CD14-positive monocyte (primary cell): ENCODE data around the gene WLS. TPM values are rescaled to one million over a fixed set of nuclear protein-coding genes. Genes with fewer than 3 reads are reported as not detected.

ENCODE experiments used
- DNase-seq, 3 donors: peaks; one replicate each; pipeline ENCODE4 v3.0.0-alpha.2; 2011 to 2022
- H2AFZ ChIP-seq: 2 replicates; pipeline ENCODE4 v1.6.0; 2012; ENCODE audit warnings: mild to moderate bottlenecking, low read depth, low read length, inconsistent platforms; ENCODE audit not compliant: insufficient read depth, poor library complexity, severe bottlenecking
- H3K27ac ChIP-seq, 2 donors: 1 replicate in 1 of 2; 2 replicates in 1 of 2; pipeline ENCODE4 v1.5.1; 2012 to 2013; ENCODE audit warnings: low read length in 2 of 2, control low read depth in 1 of 2, inconsistent platforms in 1 of 2, low read depth in 1 of 2, mild to moderate bottlenecking in 1 of 2
- H3K27me3 ChIP-seq, 2 donors: one replicate each; pipeline versions ENCODE4 v1.6.0 to v1.6.1; 2011 to 2013; ENCODE audit warnings: low read length in 2 of 2; ENCODE audit not compliant: control insufficient read depth in 2 of 2, insufficient read depth in 2 of 2
- H3K36me3 ChIP-seq, 2 donors: replicated peaks in 1 of 2; 1 replicate in 1 of 2; 2 replicates in 1 of 2; pipeline versions ENCODE4 v1.5.1 to v1.6.1; 2012 to 2013; ENCODE audit warnings: low read length in 2 of 2, control low read depth in 1 of 2, inconsistent platforms in 1 of 2, mild to moderate bottlenecking in 1 of 2; ENCODE audit not compliant: insufficient read depth in 2 of 2, control insufficient read depth in 1 of 2
- H3K4me1 ChIP-seq, 2 donors: 1 replicate in 1 of 2; 2 replicates in 1 of 2; pipeline versions ENCODE4 v1.5.1 to v1.6.1; 2012 to 2013; ENCODE audit warnings: low read length in 2 of 2, control low read depth in 1 of 2, inconsistent platforms in 1 of 2, mild to moderate bottlenecking in 1 of 2, moderate library complexity in 1 of 2; ENCODE audit not compliant: insufficient read depth in 2 of 2, control insufficient read depth in 1 of 2
- H3K4me2 ChIP-seq: replicated peaks from 2 replicates; pipeline ENCODE3; 2012; ENCODE audit warnings: low read length, moderate library complexity, mild to moderate bottlenecking; ENCODE audit not compliant: poor library complexity, severe bottlenecking; ENCODE audit errors: extremely low read depth
- H3K4me3 ChIP-seq, 3 experiments: fragments of 200-600 bp in 1 of 3; sonication (generic) in 1 of 3; replicated peaks in 1 of 3; 1 replicate in 2 of 3; 2 replicates in 1 of 3; pipeline ENCODE4 v1.5.1; 2011 to 2013; ENCODE audit warnings: low read length in 3 of 3, mild to moderate bottlenecking in 3 of 3, control low read depth in 2 of 3, low read depth in 2 of 3, inconsistent platforms in 1 of 3, moderate library complexity in 1 of 3
- H3K79me2 ChIP-seq: 2 replicates; pipeline ENCODE4 v1.6.0; 2012; ENCODE audit warnings: mild to moderate bottlenecking, control low read depth, inconsistent platforms, low read length, moderate library complexity; ENCODE audit not compliant: insufficient read depth
- H3K9ac ChIP-seq: 2 replicates; pipeline ENCODE4 v1.6.0; 2017; ENCODE audit warnings: low read length, mild to moderate bottlenecking; ENCODE audit not compliant: insufficient read depth, poor library complexity, severe bottlenecking
- H3K9me3 ChIP-seq, 2 donors: replicated peaks in 1 of 2; 1 replicate in 1 of 2; 2 replicates in 1 of 2; pipeline versions ENCODE4 v1.5.1 to v1.6.1; 2012 to 2013; ENCODE audit warnings: low read length in 2 of 2, control low read depth in 1 of 2; ENCODE audit not compliant: control insufficient read depth in 1 of 2, insufficient read depth in 1 of 2
- H4K20me1 ChIP-seq: 2 replicates; pipeline ENCODE4 v1.6.0; 2012; ENCODE audit warnings: mild to moderate bottlenecking, low read length, control low read depth, moderate library complexity; ENCODE audit not compliant: insufficient read depth
- H3K27ac Mint-ChIP-seq, 7 donors: one replicate each; pipeline ENCODE4 v1.8.0; 2020; ENCODE audit warnings: mild to moderate bottlenecking in 7 of 7, mixed read lengths in 7 of 7, moderate library complexity in 6 of 7, inconsistent platforms in 2 of 7
- H3K27me3 Mint-ChIP-seq, 3 donors: one replicate each; pipeline ENCODE4 v1.8.0; 2021 to 2022; ENCODE audit warnings: low read depth in 3 of 3, mild to moderate bottlenecking in 3 of 3, mixed read lengths in 3 of 3, moderate library complexity in 3 of 3, inconsistent platforms in 1 of 3
- H3K36me3 Mint-ChIP-seq, 2 donors: one replicate each; pipeline ENCODE4 v1.8.0; 2020; ENCODE audit warnings: mixed read lengths in 2 of 2, inconsistent platforms in 1 of 2, mild to moderate bottlenecking in 1 of 2
- H3K4me1 Mint-ChIP-seq: one replicate; pipeline ENCODE4 v1.8.0; 2020; ENCODE audit warnings: mild to moderate bottlenecking, mixed read lengths
- H3K4me3 Mint-ChIP-seq, 2 donors: one replicate each; pipeline ENCODE4 v1.8.0; 2020; ENCODE audit warnings: mild to moderate bottlenecking in 2 of 2, mixed read lengths in 2 of 2, moderate library complexity in 1 of 2
- H3K9me3 Mint-ChIP-seq, 7 donors: one replicate each; pipeline ENCODE4 v1.8.0; 2020 to 2022; ENCODE audit warnings: mixed read lengths in 7 of 7, mild to moderate bottlenecking in 6 of 7, moderate library complexity in 6 of 7, inconsistent platforms in 2 of 7
- WGBS: methylation state at CpG from one replicate; pipeline ENCODE4 v1.1.5; 2013; ENCODE audit warnings: missing lambda C conversion rate; ENCODE audit not compliant: insufficient coverage; 5-methylcytosine and 5-hydroxymethylcytosine counted together
- intact Hi-C, 2 donors: fragments of 100-400 bp; cut with micrococcal nuclease; formaldehyde crosslinking; loops; one replicate each; pipeline versions ENCODE4 v1.15.0 to v1.15.1; 2023
- polyA plus RNA-seq, 3 donors: library from polyadenylated mRNA; depleted of rRNA in 1 of 3; unstranded in 2 of 3; stranded (reverse) in 1 of 3; fragments of 300-500 nt in 2 of 3; fragments of >200 nt in 1 of 3; fragmentation: Illumina TruSeq in 2 of 3; gene quantifications; 1 replicate in 2 of 3; 2 replicates in 1 of 3; pipeline ENCODE4 v1.2.3, GENCODE V29; 2012 to 2021
- TF ChIP-seq, protein P1 (sequence below): fragments of 200-600 bp; IDR thresholded peaks from one replicate; pipeline ENCODE4 v1.8.0; 2022; ENCODE audit warnings: antibody characterized with exemption, mild to moderate bottlenecking

Gene WLS
- polyA plus RNA-seq, 3 donors: 29.8 to 46.3 (median 34.6) TPM

DNA sequence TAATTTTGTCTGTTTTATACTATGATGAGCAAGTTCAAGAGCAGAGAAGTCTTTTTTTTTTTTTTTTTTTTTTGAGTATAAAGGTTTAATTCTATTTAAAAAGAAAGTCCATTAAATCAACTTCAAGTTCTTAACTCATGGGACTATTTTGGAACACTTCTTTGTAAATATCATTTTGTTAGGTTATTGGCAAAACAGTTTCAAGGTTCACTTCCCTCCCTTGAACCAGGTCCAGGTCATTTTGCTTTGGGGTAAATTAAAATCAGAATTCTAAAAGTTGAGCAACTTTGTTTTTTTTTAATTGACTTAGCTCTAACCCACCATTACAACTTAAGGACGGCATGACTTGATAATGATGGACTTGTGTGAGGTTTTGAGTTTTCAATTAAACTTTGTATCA is 72.3 kb downstream of the WLS start:
- Histone ChIP-seq H4K20me1 (no peaks in the 10 kb centered on the region), H3K79me2 (no peaks in the 10 kb centered on the region), H3K4me1 (no peaks in the 10 kb centered on the region), H3K4me3 (no peak overlapping the region), H3K9ac (no peak overlapping the region), H3K27ac (no peak overlapping the region), H3K27me3 (no peaks in the 10 kb centered on the region), H3K4me2 (no peak overlapping the region), H2AFZ (no peak overlapping the region), H3K36me3 (peaks cover 40 to 46% of the 10 kb centered on the region in 2 donors), H3K9me3 (no peaks in the 10 kb centered on the region)
- H3K9me3 Mint-ChIP-seq: peaks cover 0 to 9% (median 2%) of the 10 kb centered on the region in 7 donors
- DNase-seq: no peak
- H3K36me3 Mint-ChIP-seq: peaks cover 55 to 59% of the 10 kb centered on the region in 2 donors
- peaks cover 0 to 8% (median 5%) of the 10 kb centered on the region in 3 donors for H3K27me3 Mint-ChIP-seq
- H3K4me3 Mint-ChIP-seq: no peak overlapping the region
- H3K27ac Mint-ChIP-seq: no peak overlapping the region
- WGBS: no CpG with 5 or more reads among the region's 1 CpG
- no peaks in the 10 kb centered on the region for H3K4me1 Mint-ChIP-seq
- intact Hi-C loops: no loop called here
- TF ChIP-seq, protein P1, sequence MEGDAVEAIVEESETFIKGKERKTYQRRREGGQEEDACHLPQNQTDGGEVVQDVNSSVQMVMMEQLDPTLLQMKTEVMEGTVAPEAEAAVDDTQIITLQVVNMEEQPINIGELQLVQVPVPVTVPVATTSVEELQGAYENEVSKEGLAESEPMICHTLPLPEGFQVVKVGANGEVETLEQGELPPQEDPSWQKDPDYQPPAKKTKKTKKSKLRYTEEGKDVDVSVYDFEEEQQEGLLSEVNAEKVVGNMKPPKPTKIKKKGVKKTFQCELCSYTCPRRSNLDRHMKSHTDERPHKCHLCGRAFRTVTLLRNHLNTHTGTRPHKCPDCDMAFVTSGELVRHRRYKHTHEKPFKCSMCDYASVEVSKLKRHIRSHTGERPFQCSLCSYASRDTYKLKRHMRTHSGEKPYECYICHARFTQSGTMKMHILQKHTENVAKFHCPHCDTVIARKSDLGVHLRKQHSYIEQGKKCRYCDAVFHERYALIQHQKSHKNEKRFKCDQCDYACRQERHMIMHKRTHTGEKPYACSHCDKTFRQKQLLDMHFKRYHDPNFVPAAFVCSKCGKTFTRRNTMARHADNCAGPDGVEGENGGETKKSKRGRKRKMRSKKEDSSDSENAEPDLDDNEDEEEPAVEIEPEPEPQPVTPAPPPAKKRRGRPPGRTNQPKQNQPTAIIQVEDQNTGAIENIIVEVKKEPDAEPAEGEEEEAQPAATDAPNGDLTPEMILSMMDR: no peak

DNA sequence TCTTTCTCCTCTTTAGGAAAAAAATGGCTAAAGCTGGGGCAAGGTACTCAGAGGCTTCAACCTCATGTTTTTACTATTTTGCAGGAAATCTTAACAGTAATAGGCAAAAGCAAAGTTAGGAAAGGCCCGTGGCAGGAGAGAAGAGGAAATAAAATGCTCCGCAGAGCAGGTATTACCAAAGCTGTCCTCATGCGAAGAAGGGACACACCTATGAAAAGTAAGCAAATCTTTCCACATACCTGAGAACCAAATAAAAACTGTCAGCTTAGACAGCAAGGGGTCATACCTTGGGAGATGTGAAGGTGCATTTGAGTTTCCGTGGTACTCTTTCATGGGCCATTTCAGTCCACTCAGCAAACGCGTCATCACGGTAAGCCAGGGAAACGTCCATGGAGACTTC is 73.5 kb downstream of the WLS start:
- H2AFZ ChIP-seq: no peak overlapping the region
- peaks cover 44 to 55% of the 10 kb centered on the region in 2 donors for H3K36me3 ChIP-seq
- Mint-ChIP-seq H3K27me3 (peaks cover 0 to 10% (median 5%) of the 10 kb centered on the region in 3 donors), H3K9me3 (peaks cover 0 to 9% (median under 1%) of the 10 kb centered on the region in 7 donors), H3K4me1 (no peaks in the 10 kb centered on the region), H3K36me3 (peaks cover 59 to 65% of the 10 kb centered on the region in 2 donors), H3K27ac (no peak overlapping the region), H3K4me3 (no peak overlapping the region)
- H3K9me3 ChIP-seq: no peaks in the 10 kb centered on the region
- H3K4me3 ChIP-seq: no peak overlapping the region
- H3K4me1 ChIP-seq: no peaks in the 10 kb centered on the region
- intact Hi-C loops: no loop called here
- no peak overlapping the region for H3K4me2 ChIP-seq
- no peak overlapping the region for H3K27ac ChIP-seq
- DNase-seq: no peak
- TF ChIP-seq, protein P1: no peak
- no peaks in the 10 kb centered on the region for H3K79me2 ChIP-seq
- no peaks in the 10 kb centered on the region for H3K27me3 ChIP-seq
- H4K20me1 ChIP-seq: no peaks in the 10 kb centered on the region
- no peak overlapping the region for H3K9ac ChIP-seq
- 81% methylated on average over 5 of the region's 8 CpGs for WGBS
